ENCODE measurements around the gene MAP2.

MAP2 gene

GRCh38 chr2:209424199-209424701 is 403 bp downstream of the MAP2 start:
- peak overlapping the region; percentile 69 for H3K4me3 ChIP-seq (ENCODE audit: low read depth, low read length)
- TF ChIP-seq CTCF (IDR thresholded peaks at IDR 0.05; ENCODE audit: control insufficient read depth, extremely low read depth, insufficient read depth), result peak; percentile 39
- DNase-seq (ENCODE audit: low read depth), result peak; percentile 23

DNA sequence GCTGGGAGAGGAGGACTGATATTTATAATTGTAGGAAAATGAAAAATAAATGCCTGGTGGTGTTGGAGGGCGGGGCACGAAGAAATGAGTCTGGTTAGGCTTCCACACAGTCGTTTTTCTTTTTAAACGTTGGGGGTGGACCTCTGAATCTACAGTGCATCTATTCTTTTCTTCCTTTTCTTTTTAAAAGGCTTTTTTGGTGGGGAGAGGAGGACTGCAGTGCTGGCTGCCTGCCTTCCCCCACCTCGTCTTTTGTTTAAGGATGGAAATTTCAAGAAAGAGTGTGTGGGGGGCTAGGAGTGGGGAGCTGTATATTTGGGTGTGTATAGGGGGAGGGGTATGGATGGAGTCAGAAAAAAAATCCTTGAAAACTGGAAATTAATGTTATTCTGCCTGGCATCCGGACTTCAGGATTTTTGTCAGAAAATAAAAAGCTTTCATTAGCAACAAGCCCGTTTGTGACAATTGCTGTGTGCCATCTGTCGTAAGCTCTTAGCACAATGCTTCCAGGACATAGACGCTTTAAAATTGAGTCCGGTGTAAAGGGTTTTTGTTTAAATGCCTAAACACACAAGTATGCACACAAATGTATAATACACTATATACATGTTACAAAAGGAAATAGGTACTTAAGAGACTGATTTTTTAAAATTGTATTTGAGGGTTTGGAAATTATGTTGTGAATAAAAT is 1.1 kb downstream of the MAP2 start:
- TF ChIP-seq CTCF (IDR thresholded peaks at IDR 0.05; ENCODE audit: control insufficient read depth, extremely low read depth, insufficient read depth), result no peak
- H3K4me3 ChIP-seq (ENCODE audit: low read depth, low read length), result peak overlapping the region; percentile 69
- no peak for DNase-seq (ENCODE audit: low read depth)

GRCh38 chr2:209425471-209426071 is 1.7 kb downstream of the MAP2 start:
- peak; percentile 37 for DNase-seq (ENCODE audit: low read depth)
- H3K4me3 ChIP-seq (ENCODE audit: low read depth, low read length), result no peak overlapping the region; the same call in 1 of the 2 replicates
- peak; percentile 57 for TF ChIP-seq CTCF (IDR thresholded peaks at IDR 0.05; ENCODE audit: control insufficient read depth, extremely low read depth, insufficient read depth)

GRCh38 chr2:209426432-209426831 is 2.6 kb downstream of the MAP2 start:
- DNase-seq (ENCODE audit: low read depth), result no peak
- H3K4me3 ChIP-seq (ENCODE audit: low read depth, low read length), result no peak overlapping the region
- no peak for TF ChIP-seq CTCF (IDR thresholded peaks at IDR 0.05; ENCODE audit: control insufficient read depth, extremely low read depth, insufficient read depth)

GRCh38 chr2:209431701-209432100 is 7.9 kb downstream of the MAP2 start:
- TF ChIP-seq CTCF (IDR thresholded peaks at IDR 0.05; ENCODE audit: control insufficient read depth, extremely low read depth, insufficient read depth), result no peak
- no peak overlapping the region for H3K4me3 ChIP-seq (ENCODE audit: low read depth, low read length)
- DNase-seq (ENCODE audit: low read depth), result no peak

GRCh38 chr2:209441541-209441940 is 17.7 kb downstream of the MAP2 start:
- no peak for TF ChIP-seq CTCF (IDR thresholded peaks at IDR 0.05; ENCODE audit: control insufficient read depth, extremely low read depth, insufficient read depth)
- no peak overlapping the region for H3K4me3 ChIP-seq (ENCODE audit: low read depth, low read length)
- no peak for DNase-seq (ENCODE audit: low read depth)
